ENCODE measurements around the gene DLGAP1.

The DLGAP1 gene

DNA sequence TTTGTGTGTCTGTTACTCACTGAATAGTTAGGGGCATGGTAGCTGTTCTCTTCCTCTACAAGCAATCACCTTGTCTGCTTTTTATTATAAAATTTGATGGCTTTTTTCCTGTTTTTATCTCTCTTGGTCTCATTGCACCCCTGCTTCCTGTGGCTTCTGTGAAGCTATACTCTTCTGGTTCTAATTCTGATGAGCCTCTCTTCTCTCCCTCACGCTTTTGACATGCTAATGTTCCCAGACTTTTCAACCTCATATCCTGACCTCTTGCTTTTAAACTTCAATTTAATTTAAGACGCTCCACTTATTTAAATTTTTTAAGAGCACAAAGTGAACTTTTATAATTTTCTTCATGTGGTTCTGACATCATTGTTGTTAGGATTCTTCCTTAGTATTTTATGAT, 361.4 kb downstream of the DLGAP1 start:
- H3K27ac ChIP-seq = no peak overlapping the region
- TF ChIP-seq ZFX (IDR thresholded peaks at IDR 0.05; ENCODE audit: borderline replicate concordance) = no peak
- TF ChIP-seq, protein P1, sequence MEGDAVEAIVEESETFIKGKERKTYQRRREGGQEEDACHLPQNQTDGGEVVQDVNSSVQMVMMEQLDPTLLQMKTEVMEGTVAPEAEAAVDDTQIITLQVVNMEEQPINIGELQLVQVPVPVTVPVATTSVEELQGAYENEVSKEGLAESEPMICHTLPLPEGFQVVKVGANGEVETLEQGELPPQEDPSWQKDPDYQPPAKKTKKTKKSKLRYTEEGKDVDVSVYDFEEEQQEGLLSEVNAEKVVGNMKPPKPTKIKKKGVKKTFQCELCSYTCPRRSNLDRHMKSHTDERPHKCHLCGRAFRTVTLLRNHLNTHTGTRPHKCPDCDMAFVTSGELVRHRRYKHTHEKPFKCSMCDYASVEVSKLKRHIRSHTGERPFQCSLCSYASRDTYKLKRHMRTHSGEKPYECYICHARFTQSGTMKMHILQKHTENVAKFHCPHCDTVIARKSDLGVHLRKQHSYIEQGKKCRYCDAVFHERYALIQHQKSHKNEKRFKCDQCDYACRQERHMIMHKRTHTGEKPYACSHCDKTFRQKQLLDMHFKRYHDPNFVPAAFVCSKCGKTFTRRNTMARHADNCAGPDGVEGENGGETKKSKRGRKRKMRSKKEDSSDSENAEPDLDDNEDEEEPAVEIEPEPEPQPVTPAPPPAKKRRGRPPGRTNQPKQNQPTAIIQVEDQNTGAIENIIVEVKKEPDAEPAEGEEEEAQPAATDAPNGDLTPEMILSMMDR (IDR thresholded peaks at IDR 0.05) = no peak

DNA sequence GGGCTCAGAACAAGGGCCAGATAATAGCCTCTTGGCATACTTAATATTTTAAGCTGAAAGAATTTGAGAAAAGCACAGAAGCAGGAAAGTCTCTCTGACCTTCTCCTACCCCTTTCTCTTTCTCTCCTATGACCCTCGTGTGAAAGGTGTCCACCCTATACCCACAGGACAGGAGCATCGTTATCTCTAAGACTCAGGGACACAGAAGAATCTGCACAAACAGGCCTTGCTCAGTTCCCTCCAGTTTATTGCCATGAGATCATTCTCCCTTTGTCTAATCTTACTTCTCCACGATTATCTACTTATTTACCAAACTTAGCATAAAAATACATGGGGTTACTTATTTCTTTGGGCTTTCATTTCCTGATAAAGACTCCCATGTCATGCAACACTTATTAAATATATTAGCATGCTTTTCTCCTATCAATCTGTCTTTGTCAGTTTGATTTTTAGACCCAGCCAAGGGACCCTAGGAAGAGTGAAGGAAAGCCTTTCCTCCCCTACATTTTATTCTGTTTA, 370.7 kb downstream of the DLGAP1 start:
- no peak overlapping the region for H3K27ac ChIP-seq
- TF ChIP-seq, protein P1 (IDR thresholded peaks at IDR 0.05) = no peak
- no peak for TF ChIP-seq ZFX (IDR thresholded peaks at IDR 0.05; ENCODE audit: borderline replicate concordance)

DNA sequence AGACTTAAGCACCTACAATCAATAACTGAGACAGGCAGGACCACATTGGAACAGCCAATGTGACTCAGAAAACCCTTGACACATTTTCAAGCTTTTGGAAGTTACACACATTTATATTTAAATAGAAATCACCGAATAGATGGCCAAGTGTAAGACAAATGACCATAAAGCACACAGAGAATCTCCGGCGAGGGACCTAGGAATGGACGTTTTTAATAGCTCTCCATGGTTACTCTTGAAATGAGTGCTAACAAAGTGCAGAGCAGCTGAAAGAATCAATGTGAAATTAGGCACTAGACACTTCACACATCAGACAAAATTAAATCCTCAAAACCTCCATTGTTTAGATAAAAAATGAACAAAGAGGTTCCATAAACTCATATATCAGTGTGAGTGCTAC, 376.9 kb downstream of the DLGAP1 start:
- TF ChIP-seq, protein P1 (IDR thresholded peaks at IDR 0.05) = no peak
- TF ChIP-seq ZFX (IDR thresholded peaks at IDR 0.05; ENCODE audit: borderline replicate concordance) = no peak
- H3K27ac ChIP-seq = no peak overlapping the region

DNA sequence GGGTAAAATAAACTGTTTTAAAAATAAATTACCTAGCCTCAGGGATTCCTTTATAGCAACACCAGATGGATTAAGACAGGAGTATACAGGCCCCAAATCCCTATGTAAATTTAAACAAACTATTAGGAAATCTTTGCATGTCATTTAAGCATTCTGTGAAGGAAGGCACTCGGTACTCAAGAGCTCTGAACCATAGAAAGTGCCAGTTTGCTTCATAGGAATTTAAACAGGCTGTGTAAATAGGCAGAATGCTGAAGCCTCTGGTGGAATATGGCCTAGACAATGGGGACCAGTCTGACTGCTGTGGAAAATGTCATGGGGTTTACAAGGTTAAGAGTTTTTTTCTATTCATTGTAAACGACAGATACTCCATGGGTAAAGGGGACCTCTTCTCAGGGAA, 377.4 kb downstream of the DLGAP1 start:
- TF ChIP-seq, protein P1 (IDR thresholded peaks at IDR 0.05) = no peak
- TF ChIP-seq ZFX (IDR thresholded peaks at IDR 0.05; ENCODE audit: borderline replicate concordance) = no peak
- H3K27ac ChIP-seq = no peak overlapping the region

DNA sequence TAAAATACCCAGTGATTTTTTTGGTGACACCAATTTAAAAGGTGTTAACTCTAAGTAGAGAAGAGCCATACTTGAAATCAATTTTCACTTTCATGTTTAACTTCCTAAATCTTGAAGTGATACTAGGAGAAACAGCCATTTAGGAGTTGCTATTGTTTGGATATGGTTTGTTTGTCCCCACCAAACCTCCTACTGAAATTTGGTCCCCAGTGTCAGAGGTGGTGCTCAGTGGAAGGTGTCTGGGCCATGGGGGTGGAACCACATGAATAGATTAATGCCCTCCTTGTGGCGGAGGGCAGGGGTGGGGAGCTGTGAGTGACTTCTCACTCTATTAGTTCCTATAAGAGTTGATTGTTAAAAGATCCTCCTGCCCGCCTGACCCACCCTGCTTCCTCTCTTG, 377.9 kb downstream of the DLGAP1 start:
- TF ChIP-seq, protein P1 (IDR thresholded peaks at IDR 0.05) = no peak
- no peak for TF ChIP-seq ZFX (IDR thresholded peaks at IDR 0.05; ENCODE audit: borderline replicate concordance)
- H3K27ac ChIP-seq = no peak overlapping the region

DNA sequence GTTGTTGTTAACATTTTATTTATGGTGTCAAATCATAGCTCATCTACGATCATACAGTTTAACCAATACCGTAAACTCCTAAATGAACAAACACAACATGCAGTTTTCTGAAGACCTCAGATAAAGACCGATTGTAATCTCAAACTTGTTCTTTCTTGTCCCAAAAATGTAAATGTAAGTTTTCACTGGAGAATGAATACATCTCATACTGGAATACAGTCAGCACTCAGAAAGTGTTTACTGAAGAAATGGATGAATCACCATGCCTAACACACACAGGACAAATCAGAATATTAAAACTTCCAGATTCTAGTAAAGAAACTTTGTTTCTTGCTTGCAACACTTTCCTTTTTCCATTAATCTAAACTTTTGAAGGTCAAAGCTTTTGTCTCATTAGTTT, 380.5 kb downstream of the DLGAP1 start:
- no peak for TF ChIP-seq ZFX (IDR thresholded peaks at IDR 0.05; ENCODE audit: borderline replicate concordance)
- TF ChIP-seq, protein P1 (IDR thresholded peaks at IDR 0.05) = no peak
- no peak overlapping the region for H3K27ac ChIP-seq

DNA sequence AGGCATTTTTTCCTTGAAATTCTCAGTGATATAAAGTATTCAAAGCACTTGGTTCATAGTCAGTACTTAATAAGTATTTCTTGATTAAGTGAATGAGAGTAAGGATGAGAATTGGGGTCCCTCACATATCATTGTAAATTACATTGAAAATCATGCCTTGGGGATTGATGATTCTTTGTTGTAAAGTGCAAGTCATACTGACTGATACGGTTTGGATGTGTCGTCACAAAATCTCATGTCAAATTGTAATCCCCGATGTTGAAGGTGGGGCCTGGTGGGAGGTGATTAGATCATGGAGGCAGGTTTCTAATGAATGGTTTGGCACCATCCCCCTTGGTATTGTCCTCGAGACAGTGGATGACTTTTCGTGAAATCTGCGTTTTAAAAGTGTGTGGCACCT, 385.9 kb downstream of the DLGAP1 start:
- no peak for TF ChIP-seq ZFX (IDR thresholded peaks at IDR 0.05; ENCODE audit: borderline replicate concordance)
- TF ChIP-seq, protein P1 (IDR thresholded peaks at IDR 0.05) = no peak
- no peak overlapping the region for H3K27ac ChIP-seq
